ENCODE results near the gene C16orf74. TPM values are rescaled to one million over a fixed set of nuclear protein-coding genes. Genes with fewer than 3 reads are reported as not detected.

C16orf74 gene
- total RNA-seq, 1 donor from 2014 or later, result 5.2 TPM

DNA sequence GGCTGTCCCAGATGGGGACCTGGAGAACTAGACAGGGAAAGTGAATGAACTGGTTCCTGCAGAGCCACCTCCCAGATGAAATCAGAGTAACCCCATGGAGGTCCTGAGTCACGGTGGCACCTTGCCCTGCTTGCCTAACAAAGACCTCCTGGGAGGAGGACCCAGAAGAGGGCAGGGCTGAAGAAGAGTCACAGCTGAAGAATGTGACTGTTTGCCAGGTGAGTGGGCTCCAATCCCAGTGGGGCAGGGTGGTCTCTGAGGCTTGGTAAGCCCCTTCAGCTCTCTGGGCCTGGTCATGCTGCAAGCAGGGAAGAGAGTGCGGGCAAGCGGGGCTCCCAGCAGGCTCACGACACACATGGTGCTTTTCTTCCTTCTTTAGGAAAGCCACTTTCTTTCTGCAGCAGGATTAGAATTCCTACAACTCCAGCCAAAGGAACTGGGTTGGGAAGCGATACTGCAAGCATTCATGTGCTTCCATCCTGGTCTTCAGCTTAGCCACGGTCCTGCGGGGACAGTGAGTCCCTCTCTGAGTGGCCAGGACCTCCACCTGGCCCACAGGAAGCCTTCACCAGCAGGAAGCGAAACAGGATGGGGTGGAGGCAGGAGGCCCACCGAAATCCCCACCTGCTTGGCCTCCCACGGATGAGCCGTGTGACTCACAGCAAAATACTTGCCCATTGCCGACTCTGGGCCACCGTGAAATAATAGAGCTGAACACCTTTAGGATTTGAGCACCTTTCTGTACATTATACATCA is 4.3 kb downstream of the C16orf74 start:
- no peak for DNase-seq

DNA sequence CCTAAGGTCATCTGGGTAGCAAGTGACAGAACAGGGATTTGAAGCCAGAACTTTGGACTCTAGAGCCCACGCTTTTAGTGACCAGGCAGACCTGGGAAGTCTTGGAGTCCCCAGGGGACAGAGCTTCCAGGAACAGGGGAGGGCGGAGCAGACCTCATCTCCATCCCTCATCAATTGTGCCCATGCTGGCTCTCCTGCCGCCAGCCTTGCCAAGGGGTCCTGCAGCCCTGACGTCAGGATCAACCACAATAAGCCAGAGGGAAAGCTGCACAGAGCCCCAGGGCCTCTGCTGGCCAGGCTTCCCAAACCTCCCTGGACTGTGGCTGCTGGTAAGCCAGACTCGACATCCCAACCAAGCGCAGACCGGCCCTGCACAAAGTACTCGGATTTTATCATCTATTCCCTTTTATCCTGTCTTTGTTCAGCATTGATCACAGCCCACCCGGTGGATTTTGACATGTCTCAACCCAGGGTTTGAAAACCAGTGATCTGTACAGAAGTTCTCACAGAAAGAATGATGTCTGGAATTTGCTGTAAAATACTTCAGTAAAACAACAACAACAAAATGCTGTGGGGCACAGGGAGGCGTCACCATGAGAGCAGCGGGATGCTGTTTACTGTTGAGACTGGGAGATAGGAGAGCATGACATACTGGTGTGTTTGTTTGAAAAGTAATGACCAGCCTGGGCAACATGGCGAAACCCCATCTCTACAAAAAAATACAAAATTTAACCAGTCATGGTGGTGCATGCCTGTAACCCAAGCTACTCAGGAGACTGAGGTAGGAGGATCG is 11.8 kb downstream of the C16orf74 start:
- no peak for DNase-seq

DNA sequence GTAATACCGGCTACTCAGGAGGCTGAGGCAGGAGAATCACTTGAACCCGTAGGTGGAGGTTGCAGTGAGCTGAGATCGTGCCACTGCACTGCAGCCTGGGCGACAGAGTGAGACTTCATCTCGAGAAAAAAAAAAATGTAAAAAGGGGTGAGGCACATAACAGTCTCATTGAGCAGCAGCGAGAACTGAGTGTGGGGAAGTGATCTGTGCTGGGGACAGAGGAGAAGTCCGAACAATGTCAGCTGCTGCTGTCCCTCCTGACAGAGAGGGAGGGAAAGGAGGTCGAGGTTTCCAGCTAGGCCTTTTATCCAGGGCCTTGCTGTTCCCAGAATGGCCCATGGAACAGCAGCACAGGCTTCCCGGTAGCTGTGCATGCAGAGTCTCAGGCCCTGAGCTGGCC is 14.0 kb downstream of the C16orf74 start:
- DNase-seq, result no peak

DNA sequence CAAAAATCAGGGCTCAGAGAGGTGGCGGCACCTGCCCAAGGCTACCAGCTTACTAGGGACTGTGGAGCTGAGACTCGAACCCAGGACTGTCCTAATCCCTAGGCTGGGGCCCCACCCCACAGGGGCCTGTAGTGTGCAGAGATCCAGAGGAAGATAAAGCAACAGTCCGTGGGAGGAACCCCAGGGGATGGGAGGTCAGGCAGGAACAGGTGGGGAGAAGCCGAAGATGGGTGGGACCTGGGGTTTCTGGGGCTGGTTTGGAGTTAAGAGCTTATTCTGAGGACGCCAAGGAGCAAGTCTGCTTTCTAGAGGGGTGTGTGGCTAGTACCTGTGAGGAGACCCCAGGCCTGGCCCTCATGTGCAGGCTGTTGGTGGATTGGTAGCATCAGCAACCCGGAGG is 14.9 kb downstream of the C16orf74 start:
- no peak for DNase-seq

DNA sequence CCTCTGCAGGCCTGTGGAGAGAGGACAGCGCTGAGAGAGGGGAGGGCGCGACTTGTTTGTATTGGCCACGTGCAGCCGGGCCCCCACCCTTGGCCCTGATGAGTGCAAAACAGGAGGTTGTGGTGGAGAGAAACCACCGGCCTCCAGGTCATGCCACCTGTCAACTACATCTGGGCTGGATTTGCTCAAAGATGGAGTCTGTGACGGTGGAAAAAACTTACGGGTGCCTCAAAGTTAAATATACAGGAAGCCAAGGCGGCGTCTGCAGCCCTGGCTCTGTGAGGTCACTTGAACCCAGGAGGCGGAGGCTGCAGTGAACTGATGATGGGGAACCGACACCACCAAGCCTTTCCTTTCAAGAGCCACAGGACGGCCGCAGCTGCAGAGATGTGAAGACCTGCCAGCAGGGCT is 15.7 kb downstream of the C16orf74 start:
- no peak for DNase-seq

DNA sequence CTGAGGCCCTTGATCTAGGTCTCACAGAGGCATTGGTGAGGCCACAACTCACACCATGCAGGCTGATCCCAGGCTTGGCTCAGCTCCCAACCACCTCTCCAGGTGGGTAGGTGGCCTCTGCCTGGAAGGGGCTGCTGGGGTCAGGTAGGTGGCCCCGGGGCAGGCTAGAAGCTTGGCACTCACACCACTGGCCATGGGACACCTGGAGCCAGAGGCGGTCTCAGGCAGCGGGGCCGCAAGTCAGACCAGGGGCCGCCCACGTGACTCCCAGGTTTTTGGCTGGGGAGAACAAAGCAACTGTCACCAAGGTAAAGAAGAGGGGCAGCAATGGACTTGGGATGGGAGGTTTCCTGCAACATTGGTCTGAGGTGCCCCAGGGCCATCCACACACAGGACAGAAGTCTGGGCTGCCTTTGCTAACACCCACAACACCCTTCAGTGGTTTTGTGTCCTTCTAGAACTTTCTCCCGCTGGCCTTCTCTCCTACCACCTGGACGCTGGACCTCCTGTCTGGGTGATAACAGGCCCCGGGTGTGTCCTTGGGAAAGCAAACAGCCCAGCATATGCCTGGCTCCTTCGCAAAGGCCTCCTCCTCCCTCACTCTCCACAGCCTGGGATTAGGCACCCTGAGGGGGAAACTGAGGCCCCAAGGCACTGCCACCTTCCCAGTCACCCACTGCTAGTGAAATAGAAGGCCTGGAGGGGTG is 16.4 kb downstream of the C16orf74 start:
- DNase-seq, result no peak

DNA sequence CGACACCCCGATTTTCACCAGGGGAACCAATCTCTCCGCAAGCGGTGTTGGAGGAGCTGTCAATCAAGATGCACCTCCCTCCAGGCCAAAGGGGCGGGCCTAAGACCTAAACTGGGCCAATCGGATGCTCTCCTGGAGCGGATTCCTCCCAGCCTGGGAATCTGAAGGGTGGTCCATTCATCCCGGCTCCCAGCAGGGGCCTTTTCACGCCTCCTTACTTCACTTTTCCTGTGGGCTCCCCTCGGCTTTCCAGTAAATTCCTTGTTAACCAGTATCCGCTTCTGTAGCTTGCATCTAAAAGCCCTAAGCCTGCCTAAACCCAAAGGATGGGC is 17.1 kb downstream of the C16orf74 start:
- DNase-seq, result no peak

DNA sequence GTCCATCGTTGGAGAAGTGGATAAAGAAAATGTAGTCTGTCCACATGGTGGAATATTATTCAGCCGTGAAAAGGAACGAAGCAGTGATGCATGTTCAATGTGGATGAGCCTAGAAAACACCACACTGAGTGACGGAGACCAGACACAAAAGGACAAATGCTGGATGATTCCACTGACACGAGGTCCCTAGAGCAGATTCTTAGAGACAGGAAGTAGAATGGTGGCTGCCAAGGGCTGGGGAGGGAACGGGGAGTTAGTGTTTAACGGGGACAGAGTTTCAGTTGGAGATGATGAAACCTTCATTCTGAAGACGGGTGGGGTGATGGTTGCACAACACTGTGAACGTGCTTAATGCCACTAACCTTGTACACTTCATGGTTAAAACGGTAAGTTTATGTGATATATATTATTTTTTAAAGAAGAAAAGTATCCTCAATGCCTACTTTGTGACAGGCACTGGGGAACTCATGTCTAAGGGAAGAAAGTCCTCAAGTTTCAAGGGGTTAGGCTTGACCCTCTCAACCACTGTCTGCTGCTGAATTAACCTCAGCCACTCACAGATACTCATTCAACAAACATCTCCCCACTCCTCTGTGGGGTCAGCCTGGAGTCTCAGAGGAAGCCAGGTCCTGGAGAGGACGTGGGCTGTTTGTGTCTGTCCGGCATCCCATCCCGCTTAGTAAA is 17.6 kb downstream of the C16orf74 start:
- no peak for DNase-seq

DNA sequence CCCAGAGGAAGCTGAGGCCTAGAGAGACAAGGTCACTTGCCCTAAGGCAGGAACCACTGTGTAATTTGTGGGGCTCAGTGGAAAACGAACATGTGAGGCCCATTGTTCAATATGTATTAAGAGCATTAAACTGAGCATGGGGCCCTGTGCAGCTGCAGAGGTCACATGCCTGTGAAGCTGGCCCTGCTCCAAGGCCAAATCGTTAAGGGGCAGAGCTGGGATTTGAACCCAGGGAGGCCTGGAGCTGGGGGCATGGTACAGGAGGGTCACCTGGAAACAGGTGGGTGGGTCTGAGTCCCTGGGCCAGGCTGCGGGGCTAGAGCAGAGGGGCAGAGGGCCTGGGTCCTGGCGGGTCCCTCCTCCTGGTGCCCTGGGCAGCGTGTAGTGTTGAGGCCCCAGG is 19.7 kb downstream of the C16orf74 start:
- no peak for DNase-seq

DNA sequence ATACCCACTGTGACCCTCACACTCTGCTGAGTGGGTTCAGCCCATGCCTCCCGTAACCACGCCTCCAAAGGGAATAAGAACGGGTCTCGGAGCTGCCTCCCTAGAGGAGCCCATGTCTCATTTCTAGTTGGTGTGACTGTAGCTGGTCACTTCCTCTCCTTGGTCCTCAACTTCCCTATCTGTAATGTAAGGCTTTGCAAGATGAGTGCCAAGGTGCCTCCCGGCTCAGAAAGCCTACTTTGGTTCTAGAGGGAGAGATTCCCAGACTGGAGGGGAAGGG is 20.8 kb downstream of the C16orf74 start:
- no peak for DNase-seq

DNA sequence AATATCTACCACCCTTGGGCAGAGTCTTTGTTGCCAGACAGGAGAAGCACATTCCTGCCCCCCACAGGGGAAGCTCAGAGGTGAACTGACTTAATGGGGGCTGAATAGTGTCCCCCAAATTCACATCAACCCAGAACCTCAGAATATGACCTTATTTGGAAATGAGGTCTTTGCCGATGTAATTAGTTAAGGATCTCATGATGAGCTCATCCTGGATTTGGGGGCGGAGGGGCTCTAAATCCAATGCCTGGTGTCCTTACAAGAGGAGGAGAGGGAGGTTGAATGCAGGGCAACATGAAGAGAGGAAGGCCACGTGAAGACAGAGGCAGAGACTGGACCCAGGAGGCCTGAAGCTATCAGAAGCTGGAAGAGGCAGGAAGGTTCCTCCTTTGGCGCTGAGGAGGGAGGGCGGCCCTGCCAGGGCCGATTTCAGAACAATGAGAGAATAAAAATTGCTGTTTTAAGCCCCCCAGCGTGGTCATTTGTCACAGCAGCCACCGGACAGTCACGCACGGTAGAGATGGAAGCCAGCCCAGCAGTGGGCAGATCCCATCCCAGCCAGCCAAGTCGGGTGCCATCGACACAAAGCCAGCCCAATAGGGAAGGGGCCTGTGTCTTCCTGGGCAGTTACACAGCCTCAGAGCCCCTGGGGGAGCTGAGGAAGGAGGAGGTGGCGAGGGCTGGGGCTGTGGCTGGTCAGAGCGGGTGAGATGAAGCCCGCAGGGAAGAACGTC is 21.3 kb downstream of the C16orf74 start:
- DNase-seq, result no peak

DNA sequence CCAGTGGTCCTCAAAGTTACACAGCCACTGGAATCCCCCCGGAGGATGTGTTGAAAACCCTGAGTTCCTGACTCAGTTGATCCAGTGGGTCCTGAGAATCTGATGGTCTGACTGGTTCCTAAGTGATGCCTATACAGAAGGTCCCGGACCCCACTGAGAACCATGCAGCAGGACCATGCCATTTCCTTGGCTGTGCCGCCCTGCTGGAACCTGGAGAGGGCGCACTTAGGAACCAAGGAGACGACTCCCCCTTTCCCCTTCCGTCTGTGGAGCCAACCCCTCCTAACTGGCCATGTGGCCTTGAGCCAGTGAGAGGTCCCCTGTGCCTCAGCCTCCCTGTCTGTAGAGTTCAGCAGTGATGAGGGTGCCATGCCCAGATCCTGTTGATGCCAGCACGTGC is 22.0 kb downstream of the C16orf74 start:
- DNase-seq, result no peak

DNA sequence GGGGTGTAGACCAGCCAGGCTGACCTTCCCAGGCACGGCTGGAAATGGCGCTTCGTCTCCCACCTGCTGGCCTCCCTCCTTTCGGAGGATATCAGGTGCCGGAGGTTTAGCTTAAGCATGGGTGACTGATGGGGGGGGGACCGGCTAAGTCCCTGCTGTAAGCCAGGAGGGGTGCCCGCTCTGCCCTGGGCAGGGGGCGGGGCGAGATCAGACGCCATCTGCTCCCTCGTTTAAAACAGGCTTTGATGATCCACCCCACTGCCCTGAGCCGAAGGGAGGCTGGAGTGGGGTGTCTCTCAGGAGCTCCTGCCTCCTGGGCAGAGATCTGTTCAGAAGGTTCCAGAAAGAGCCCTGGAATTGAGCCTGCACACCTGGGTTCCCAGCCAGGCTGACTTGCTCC is 26.0 kb downstream of the C16orf74 start:
- DNase-seq, result no peak

DNA sequence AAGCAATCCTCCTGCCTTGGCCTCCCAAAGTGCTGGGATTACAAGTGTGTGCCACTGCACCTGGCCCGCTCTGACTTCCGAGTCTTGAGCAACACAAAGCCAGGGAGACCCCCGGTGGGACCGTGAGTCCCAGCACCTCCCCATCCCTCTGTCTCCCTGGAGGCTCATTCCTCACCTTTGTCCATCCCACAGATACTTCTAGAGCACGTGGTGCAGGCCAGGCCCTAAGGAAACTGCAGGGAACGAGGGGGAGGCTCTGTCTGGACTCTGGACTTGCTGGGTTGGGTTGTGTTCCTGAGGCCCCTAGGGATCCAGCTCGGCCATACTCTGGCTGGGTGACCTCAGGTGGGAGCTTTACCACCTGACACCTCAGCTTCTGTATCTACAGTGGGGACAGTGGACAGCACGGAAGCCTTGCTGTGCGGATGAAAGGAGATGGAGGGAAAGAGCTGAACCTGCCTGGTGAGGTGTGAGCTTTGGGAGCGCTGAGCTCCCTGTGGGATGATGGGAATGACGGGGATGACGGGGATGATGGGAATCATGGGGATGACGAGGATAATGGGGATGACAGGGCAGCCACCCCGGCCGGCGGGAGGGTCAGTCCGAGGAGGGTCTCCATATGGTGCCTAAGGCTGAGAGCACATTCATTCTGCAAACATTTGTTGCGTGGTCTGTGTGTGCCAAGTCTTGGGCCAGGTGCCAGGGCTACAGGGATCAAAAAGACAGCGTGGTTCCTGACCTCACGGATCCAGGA is 26.6 kb downstream of the C16orf74 start:
- DNase-seq, result no peak

DNA sequence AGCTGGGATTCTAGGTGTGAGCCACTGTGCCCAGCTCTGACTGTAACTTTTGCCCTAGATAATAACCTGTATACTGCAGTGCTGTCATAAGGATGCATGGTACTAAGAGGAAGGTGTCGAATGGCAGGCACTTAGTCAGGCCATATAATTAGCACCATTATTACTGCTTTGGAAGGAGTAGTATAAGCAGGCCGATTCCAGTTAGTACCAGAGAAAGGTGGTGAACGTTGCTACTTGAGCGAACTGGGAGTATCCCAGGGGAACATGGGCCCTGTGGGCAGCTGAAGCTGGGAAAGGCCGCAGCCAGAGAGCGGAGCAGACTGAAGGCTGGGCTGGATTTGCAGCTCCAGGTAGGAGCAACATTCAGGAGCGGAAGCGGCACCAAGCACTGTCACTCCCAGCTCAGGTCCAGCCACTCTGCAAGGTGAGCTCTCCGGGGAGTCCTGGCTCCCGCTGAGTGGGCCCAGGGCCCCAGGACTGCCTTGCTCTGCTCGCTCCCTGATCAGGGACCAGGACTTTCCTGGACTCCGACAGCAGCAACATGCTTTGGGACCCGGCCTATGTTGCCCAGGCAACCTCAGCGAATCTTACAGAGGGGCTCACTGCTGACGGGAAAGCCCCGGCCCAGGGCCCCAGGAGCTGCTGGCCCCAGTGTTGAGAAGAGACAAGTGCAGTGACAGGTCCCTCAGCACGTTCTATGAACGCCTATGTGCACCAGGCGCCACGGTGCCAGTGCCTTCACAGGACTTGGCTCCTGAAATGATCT is 28.6 kb downstream of the C16orf74 start:
- DNase-seq, result no peak

DNA sequence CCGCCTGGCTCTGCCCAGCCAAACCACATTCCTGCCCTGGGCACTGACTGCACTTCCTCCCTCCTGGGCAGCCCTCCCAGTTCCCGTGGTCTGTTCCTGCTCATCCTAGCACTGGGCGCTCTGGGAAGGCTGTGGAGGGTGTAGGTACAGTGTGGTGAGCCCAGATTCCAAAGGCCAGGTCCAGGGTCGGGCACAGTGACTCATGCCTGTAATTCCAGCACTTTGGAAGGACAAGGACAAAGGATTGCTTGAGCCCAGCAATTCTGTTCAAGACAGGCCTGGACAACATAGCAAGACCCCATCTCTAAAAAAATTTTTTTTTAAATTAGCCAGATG is 30.6 kb downstream of the C16orf74 start:
- no peak for DNase-seq

DNA sequence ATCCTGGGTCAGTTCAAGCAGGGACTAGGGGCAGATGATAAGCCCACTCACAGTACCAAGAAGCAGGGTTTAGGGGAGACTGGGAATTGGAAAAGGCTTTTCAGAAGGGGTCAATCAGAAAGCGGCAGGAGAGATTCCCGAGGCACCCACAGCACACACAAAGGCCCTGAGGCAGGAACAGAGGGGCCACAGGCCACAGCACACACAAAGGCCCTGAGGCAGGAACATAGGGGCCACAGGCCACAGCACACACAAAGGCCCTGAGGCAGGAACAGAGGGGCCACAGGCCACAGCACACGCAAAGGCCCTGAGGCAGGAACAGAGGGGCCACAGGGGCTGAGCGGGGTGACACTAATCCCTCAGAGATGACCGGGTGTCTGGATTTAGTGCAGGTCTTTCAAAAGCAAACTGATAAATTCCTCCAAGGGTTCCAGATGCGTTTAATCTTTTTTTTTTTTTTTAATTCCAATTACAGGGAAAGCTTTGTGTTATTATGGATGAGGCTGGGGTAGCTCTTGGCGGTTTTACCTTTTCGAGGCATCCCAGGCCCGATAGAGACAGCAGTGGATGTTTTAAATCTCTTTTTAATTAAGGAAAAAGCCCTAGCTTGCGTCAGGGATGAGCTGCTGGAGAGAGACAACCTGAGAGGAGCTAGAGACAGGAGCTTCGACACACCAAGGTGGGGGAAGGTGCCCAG is 31.1 kb downstream of the C16orf74 start:
- no peak for DNase-seq

DNA sequence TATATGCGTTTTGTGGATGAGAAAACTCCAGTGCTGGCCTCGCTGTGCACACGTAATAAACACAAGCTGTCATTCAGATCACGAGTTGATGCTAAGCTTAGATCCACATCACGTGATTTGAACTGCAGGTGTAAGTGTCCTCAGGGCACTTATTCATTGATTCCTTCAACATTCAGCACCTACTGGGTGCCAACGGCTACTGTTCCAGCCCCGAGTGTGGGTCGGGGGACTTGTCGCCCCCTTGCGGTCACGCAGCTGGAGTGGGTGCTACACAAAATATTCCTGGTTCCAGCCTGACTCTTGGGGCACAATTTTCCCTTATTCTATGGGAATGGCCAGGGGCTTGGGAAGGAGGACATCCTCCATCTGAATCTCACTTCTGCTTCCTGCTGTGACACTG is 32.2 kb downstream of the C16orf74 start:
- DNase-seq, result no peak

DNA sequence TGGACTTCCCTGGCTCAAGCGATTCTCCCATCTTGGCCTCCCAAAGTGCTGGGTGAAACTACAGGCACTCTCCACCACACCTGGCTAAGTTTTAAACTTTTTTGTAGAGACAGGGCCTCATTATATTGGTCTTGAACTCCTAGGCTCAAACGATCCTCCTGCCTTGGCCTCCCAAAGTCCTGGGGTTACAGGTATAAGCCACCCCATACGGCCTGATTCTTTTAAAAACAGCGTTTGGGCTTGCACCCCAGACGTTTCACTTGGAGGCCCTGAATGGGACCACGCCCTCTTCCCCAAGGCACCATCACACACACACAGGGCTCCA is 32.8 kb downstream of the C16orf74 start:
- DNase-seq, result no peak

DNA sequence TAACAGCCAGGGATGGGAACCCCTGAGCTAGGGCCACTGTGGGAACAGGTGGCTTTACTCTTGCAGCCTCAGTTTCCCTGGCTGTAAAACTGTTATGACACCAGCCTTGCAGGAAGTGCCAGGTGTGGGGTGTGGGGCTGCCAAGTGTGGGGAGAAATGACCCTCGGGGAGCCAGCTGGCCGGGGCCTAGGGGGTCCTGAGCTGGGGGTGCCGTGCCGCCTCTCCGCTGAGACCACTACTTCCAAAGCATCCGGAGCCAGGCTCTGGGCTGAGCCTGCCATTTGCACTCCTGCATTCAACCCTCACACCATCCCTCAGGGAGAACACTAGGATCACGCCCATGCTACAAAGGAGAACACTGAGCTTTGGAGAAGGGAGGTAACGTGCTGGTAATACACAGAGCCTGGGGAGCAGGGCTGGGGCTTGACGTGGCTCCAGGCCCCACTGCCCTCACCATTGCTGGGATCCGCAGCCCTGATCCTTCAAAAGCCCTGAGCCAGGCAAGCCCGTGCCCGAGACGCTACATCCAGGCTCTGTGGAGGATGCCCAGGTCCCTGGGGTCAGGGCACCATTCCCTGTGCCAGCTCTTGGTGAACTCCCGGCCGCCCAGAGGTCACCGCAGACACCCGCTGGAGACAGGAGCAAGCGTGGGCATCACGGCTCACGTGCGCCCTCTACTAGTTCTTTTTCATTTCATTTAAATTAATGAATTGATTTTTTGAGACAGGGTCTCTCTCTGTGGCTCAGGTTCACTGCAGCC is 33.3 kb downstream of the C16orf74 start:
- DNase-seq, result peak; percentile 22

Data from skin of body (tissue), 2 donors.